Measurements from ENCODE around the gene PCSK7.
A peak's percentile ranks its signal among the peaks of the same experiment; 100 is the strongest.

Gene PCSK7

GRCh38 chr11:117223741-117224689 lies 7.9 kb downstream of the PCSK7 start:
- TF ChIP-seq CTCF (IDR thresholded peaks at IDR 0.05) = no peak
- peaks cover 77% of the 10 kb centered on the region for H3K4me1 Mint-ChIP-seq
- H3K4me3 Mint-ChIP-seq = peak overlapping the region; percentile 12
- H3K27ac Mint-ChIP-seq = peak overlapping the region; percentile 90
- H3K27me3 Mint-ChIP-seq (ENCODE audit: low read depth, poor library complexity) = peaks cover 6% of the 10 kb centered on the region
- no peak for DNase-seq
- H3K36me3 Mint-ChIP-seq (ENCODE audit: low read depth) = peaks cover 18% of the 10 kb centered on the region
- H3K9me3 Mint-ChIP-seq = no peaks in the 10 kb centered on the region

GRCh38 chr11:117222991-117223740 lies 8.7 kb downstream of the PCSK7 start:
- H3K9me3 Mint-ChIP-seq = no peaks in the 10 kb centered on the region
- H3K4me3 Mint-ChIP-seq = no peak overlapping the region

GRCh38 chr11:117221775-117222517 lies 9.9 kb downstream of the PCSK7 start:
- no peak for TF ChIP-seq CTCF (IDR thresholded peaks at IDR 0.05)
- peak; percentile 33 for DNase-seq
- Mint-ChIP-seq H3K9me3 (no peaks in the 10 kb centered on the region), H3K36me3 (ENCODE audit: low read depth) (peaks cover 29% of the 10 kb centered on the region), H3K4me3 (peak overlapping the region; percentile 32), H3K27ac (peak overlapping the region; percentile 75), H3K27me3 (ENCODE audit: low read depth, poor library complexity) (peaks cover 11% of the 10 kb centered on the region), H3K4me1 (peaks cover 97% of the 10 kb centered on the region)

More at GRCh38 chr11:117222991-117223740, 8.7 kb downstream of the PCSK7 start:
- peak overlapping the region; percentile 50 for H3K27ac Mint-ChIP-seq
- H3K36me3 Mint-ChIP-seq (ENCODE audit: low read depth) = peaks cover 23% of the 10 kb centered on the region
- no peak for DNase-seq
- H3K27me3 Mint-ChIP-seq (ENCODE audit: low read depth, poor library complexity) = peaks cover 10% of the 10 kb centered on the region
- H3K4me1 Mint-ChIP-seq = peaks cover 85% of the 10 kb centered on the region
- TF ChIP-seq CTCF (IDR thresholded peaks at IDR 0.05) = no peak

- Mint-ChIP-seq H3K36me3 (ENCODE audit: low read depth) (peaks cover 28% of the 10 kb centered on the region), H3K27ac (peak overlapping the region; percentile 75), H3K9me3 (no peaks in the 10 kb centered on the region), H3K4me3 (no peak overlapping the region), H3K27me3 (ENCODE audit: low read depth, poor library complexity) (peaks cover 11% of the 10 kb centered on the region), H3K4me1 (peaks cover 94% of the 10 kb centered on the region)
- DNase-seq = no peak
- TF ChIP-seq CTCF (IDR thresholded peaks at IDR 0.05) = no peak
Observed at GRCh38 chr11:117220999-117221774, 10.7 kb downstream of the PCSK7 start.

- no peak overlapping the region for H3K27ac Mint-ChIP-seq
- peaks cover 28% of the 10 kb centered on the region for H3K36me3 Mint-ChIP-seq (ENCODE audit: low read depth)
- H3K4me1 Mint-ChIP-seq = peaks cover 88% of the 10 kb centered on the region
- no peaks in the 10 kb centered on the region for H3K9me3 Mint-ChIP-seq
- no peak for TF ChIP-seq CTCF (IDR thresholded peaks at IDR 0.05)
- peaks cover 11% of the 10 kb centered on the region for H3K27me3 Mint-ChIP-seq (ENCODE audit: low read depth, poor library complexity)
- DNase-seq = no peak
- no peak overlapping the region for H3K4me3 Mint-ChIP-seq
Observed at GRCh38 chr11:117220568-117220967, 11.3 kb downstream of the PCSK7 start.
